PC-3 (cell line): Measurements from ENCODE around the gene TM9SF1. TPM values are rescaled to one million over a fixed set of nuclear protein-coding genes. Genes with fewer than 3 reads are reported as not detected.

ENCODE experiments used
- ATAC-seq: fragments of 200-7000 bp; cut with Tn5 transposase; 2 replicates; pipeline ENCODE4 v1.9.1; 2020; ENCODE audit warnings: mild to moderate bottlenecking, moderate library complexity
- BruUV-seq: library from RNA; stranded (reverse); fragments of 400-500 nt; replicated peaks from 2 replicates; lab custom pipeline; 2021; lab: Mats Ljungman, UMichigan
- CTCF ChIA-PET: fragments of 300-600 bp; sonication (Branson Sonifier 250); formaldehyde crosslinking; loops from one replicate; lab custom pipeline; 2022; ENCODE audit warnings: antibody characterized with exemption; lab: Charles Lee
- POLR2A ChIA-PET: fragments of 300-600 bp; sonication (Branson Sonifier 250); formaldehyde crosslinking; loops from one replicate; lab custom pipeline; 2022; ENCODE audit warnings: antibody characterized with exemption; ENCODE audit not compliant: unreplicated experiment; lab: Charles Lee
- DNase-seq: peaks from one replicate; pipeline ENCODE4 v3.0.0-alpha.2; 2015
- H2AFZ ChIP-seq: fragments of 300-600 bp; sonication (generic); 2 replicates; pipeline ENCODE4 v1.6.0; 2016; ENCODE audit warnings: antibody characterized with exemption, low read length
- H3F3A ChIP-seq: fragments of 300-600 bp; sonication (generic); one replicate; pipeline ENCODE4 v1.6.0; 2017; ENCODE audit warnings: antibody characterized with exemption, low read length, control low read depth, mild to moderate bottlenecking; ENCODE audit not compliant: unreplicated experiment
- H3K27ac ChIP-seq: fragments of 300-600 bp; sonication (generic); 2 replicates; pipeline ENCODE4 v1.5.1; 2016; ENCODE audit warnings: mild to moderate bottlenecking, low read length
- H3K27me3 ChIP-seq: fragments of 300-600 bp; sonication (generic); 2 replicates; pipeline ENCODE4 v1.6.1; 2016; ENCODE audit warnings: low read length, mixed read lengths
- H3K36me3 ChIP-seq: fragments of 300-600 bp; sonication (generic); 2 replicates; pipeline ENCODE4 v1.6.1; 2016; ENCODE audit warnings: low read depth, mixed run types, low read length, mixed read lengths
- H3K4me1 ChIP-seq: fragments of 300-600 bp; sonication (generic); 2 replicates; pipeline ENCODE4 v1.5.1; 2016; ENCODE audit warnings: low read length; ENCODE audit not compliant: insufficient read depth
- H3K4me2 ChIP-seq: fragments of 300-600 bp; sonication (generic); 2 replicates; pipeline ENCODE4 v1.6.0; 2016; ENCODE audit warnings: low read length
- H3K4me3 ChIP-seq: fragments of 300-600 bp; sonication (generic); 2 replicates; pipeline ENCODE4 v1.5.1; 2016; ENCODE audit warnings: mild to moderate bottlenecking, low read length, mixed read lengths
- H3K79me2 ChIP-seq: fragments of 300-600 bp; sonication (generic); 2 replicates; pipeline ENCODE4 v1.6.1; 2017; ENCODE audit warnings: low read length, mixed read lengths
- H3K9ac ChIP-seq: fragments of 300-600 bp; sonication (generic); 2 replicates; pipeline ENCODE4 v1.6.0; 2016; ENCODE audit warnings: mild to moderate bottlenecking, low read length
- H3K9me2 ChIP-seq: fragments of 300-600 bp; sonication (generic); replicated peaks from 2 replicates; pipeline ENCODE4 v1.6.1; 2016; ENCODE audit warnings: mixed run types, low read length, mixed read lengths
- H3K9me3 ChIP-seq: fragments of 300-600 bp; sonication (generic); 2 replicates; pipeline ENCODE4 v1.6.1; 2016; ENCODE audit warnings: low read length, mixed read lengths
- H4K20me1 ChIP-seq: fragments of 300-600 bp; sonication (generic); 2 replicates; pipeline ENCODE4 v1.6.1; 2016; ENCODE audit warnings: low read length, mixed read lengths
- CTCF ChIP-seq: fragments of 300-600 bp; sonication (generic); conservative IDR thresholded peaks from 2 replicates; pipeline ENCODE4 v1.5.1; 2017; ENCODE audit warnings: antibody characterized with exemption, low read depth, mild to moderate bottlenecking, low read length
- EZH2 ChIP-seq: fragments of 300-600 bp; sonication (generic); IDR thresholded peaks from one replicate; pipeline ENCODE4 v1.6.1; 2017; ENCODE audit warnings: antibody characterized with exemption, mild to moderate bottlenecking, low read length; ENCODE audit not compliant: unreplicated experiment
- EZH2phosphoT487 ChIP-seq: fragments of 300-600 bp; sonication (generic); IDR thresholded peaks from 2 replicates; pipeline ENCODE4 v1.6.1; 2018; ENCODE audit warnings: mild to moderate bottlenecking, antibody characterized with exemption, low read length, borderline replicate concordance
- intact Hi-C: fragments of 100-400 bp; cut with micrococcal nuclease; formaldehyde crosslinking; loops from 2 replicates; pipeline ENCODE4 v1.9.0; 2023
- total RNA-seq: library from RNA; depleted of rRNA; stranded (reverse); fragments of >200 nt; gene quantifications from 2 replicates; pipeline ENCODE4 v1.2.3, GENCODE V29; 2014

The TM9SF1 gene
- total RNA-seq, 1 experiment from 2014 or later: 52.1 TPM

- CTCF ChIA-PET: no interaction called here
- Histone ChIP-seq H3K4me2 (no peak overlapping the region), H3K27ac (no peak overlapping the region), H3K9me3 (no peaks in the 10 kb centered on the region), H3K9ac (no peak overlapping the region), H3K79me2 (no peaks in the 10 kb centered on the region), H3K4me3 (no peak overlapping the region), H3K9me2 (no peaks in the 10 kb centered on the region), H4K20me1 (no peaks in the 10 kb centered on the region), H3K36me3 (peaks cover 27% of the 10 kb centered on the region; the same call in 1 of the 2 replicates), H3F3A (no peaks in the 10 kb centered on the region), H3K27me3 (no peaks in the 10 kb centered on the region), H2AFZ (no peak overlapping the region), H3K4me1 (no peaks in the 10 kb centered on the region)
- POLR2A ChIA-PET: no interaction called here
- TF ChIP-seq EZH2: no peak
- no peak for TF ChIP-seq CTCF
- no peak for TF ChIP-seq EZH2phosphoT487
- ATAC-seq (no peak), DNase-seq (no peak)
- BruUV-seq: no TSS peak
- intact Hi-C loops: no loop called here
Measured at GRCh38 chr14:24178399-24179178, 16.7 kb downstream of the TM9SF1 start.

- H3K79me2 ChIP-seq: no peaks in the 10 kb centered on the region
Measured at GRCh38 chr14:24177891-24178290, 17.4 kb downstream of the TM9SF1 start.

More at GRCh38 chr14:24177891-24178290, 17.4 kb downstream of the TM9SF1 start:
- ChIA-PET POLR2A (no interaction called here), CTCF (no interaction called here)
- Histone ChIP-seq H3K9me2 (no peaks in the 10 kb centered on the region), H3F3A (no peaks in the 10 kb centered on the region), H4K20me1 (no peaks in the 10 kb centered on the region), H3K9ac (no peak overlapping the region), H3K4me1 (no peaks in the 10 kb centered on the region), H3K4me2 (no peak overlapping the region), H3K36me3 (peaks cover 26% of the 10 kb centered on the region; the same call in 1 of the 2 replicates), H3K27ac (no peak overlapping the region), H3K9me3 (no peaks in the 10 kb centered on the region), H3K4me3 (no peak overlapping the region), H2AFZ (no peak overlapping the region), H3K27me3 (no peaks in the 10 kb centered on the region)
- no peak for DNase-seq
- intact Hi-C loops: no loop called here
- TF ChIP-seq CTCF (no peak), EZH2 (no peak), EZH2phosphoT487 (no peak)
- ATAC-seq: no peak
- BruUV-seq: no TSS peak
